ENCODE data around the gene HOXB3. TPM values are rescaled to one million over a fixed set of nuclear protein-coding genes. Genes with fewer than 3 reads are reported as not detected.

Gene HOXB3
- polyA plus RNA-seq, 1 donor, result 30.8 TPM

DNA sequence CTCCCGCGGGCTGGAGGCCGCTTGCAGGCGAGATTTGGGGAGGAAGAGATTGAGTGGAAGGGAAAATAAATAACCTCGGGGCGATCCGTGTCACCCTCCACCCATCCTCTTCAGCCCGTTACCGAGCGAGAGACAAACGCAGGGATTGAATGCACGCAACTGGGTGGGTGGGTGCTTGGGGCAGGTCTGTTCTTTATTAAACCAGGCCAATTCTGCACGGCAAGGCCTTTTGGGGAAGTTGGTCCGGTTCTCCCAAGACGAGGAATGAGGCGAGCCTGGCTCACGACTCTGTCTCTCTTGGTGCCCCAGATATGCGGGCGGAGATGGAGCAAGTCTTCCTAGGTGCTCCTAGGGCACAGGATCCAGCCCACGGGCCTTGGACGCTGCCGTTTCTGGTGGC lies 21.2 kb upstream of the HOXB3 start:
- peak overlapping the region; percentile 61 for H3K4me3 ChIP-seq (ENCODE audit: low read length)
- H3K36me3 ChIP-seq (ENCODE audit: control insufficient read depth, insufficient read depth, low read length), result no peaks in the 10 kb centered on the region
- H3K9me3 ChIP-seq (ENCODE audit: control insufficient read depth, low read depth, low read length), result peaks cover 32% of the 10 kb centered on the region
- no peak for DNase-seq
- peaks cover 97% of the 10 kb centered on the region for H3K27me3 ChIP-seq (ENCODE audit: control insufficient read depth, insufficient read depth, low read length)
- peak overlapping the region; percentile 86 for H3K27ac ChIP-seq (ENCODE audit: low read length)
- WGBS (ENCODE audit: insufficient coverage, low lambda C conversion rate), result 7% methylated on average over 4 of the region's 22 CpGs
- peaks cover 26% of the 10 kb centered on the region for H3K4me1 ChIP-seq (ENCODE audit: control insufficient read depth, insufficient read depth, low read length)

DNA sequence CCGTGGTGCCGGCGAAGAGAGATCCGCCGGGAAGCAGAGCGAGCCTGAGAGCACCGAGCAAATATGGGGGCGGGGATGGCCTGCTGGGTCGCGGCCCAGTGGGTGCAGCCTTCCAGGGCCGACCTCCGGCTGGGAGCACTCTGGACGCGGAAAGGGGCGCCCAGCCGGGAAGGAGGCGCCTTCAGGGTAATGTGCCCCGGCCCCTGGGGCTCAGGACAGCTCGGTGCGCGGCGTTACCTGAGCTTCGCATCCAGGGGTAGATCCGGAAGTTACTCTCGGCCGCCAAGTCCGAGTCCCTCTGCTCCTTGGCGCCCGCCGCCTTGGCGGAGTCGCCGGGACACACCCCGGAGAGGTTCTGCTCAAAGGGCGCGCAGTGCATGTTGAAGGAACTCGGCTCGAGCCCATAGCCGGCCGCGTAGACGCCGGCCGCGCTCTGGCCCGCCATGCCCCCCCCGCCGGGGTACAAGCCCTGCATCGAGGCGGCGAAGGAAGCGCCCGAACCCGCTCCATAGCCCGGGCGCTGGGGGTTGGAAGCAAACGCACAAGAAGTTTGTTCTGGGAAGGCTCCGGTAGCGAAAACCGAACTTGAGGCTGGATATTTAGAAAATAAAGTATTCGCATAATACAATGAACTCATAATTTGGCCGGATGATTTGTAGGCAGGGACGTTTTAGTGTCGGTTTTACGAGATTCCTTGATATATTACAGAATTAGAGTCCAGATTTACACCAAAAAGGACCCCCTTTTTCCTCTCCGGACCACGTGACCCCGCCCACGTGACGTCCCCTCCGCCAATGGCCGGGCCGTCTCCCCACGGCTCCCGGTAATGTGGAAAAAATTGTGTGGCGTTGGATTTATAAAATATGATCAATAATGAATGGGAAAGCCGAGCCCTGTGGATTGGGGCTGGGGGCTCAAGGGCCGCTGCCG lies 20.5 kb upstream of the HOXB3 start, which contains the start of gene HOXB7:
HOXB7 (minus strand) TSS at position 736 of the 930 bp plus-strand sequence; CDS start at position 637, 99 bp downstream.
- WGBS (ENCODE audit: insufficient coverage, low lambda C conversion rate), result 0% methylated on average over 1 of the region's 79 CpGs
- Histone ChIP-seq H3K36me3 (ENCODE audit: control insufficient read depth, insufficient read depth, low read length) (no peaks in the 10 kb centered on the region), H3K4me3 (ENCODE audit: low read length) (peak within 1 kb of the TSS; percentile 61), H3K4me1 (ENCODE audit: control insufficient read depth, insufficient read depth, low read length) (peaks cover 26% of the 10 kb centered on the region), H3K9me3 (ENCODE audit: control insufficient read depth, low read depth, low read length) (peaks cover 35% of the 10 kb centered on the region), H3K27ac (ENCODE audit: low read length) (peak within 1 kb of the TSS; percentile 86), H3K27me3 (ENCODE audit: control insufficient read depth, insufficient read depth, low read length) (peaks cover 97% of the 10 kb centered on the region)
- peak in 1 of 2 donors; percentile 54 for DNase-seq

DNA sequence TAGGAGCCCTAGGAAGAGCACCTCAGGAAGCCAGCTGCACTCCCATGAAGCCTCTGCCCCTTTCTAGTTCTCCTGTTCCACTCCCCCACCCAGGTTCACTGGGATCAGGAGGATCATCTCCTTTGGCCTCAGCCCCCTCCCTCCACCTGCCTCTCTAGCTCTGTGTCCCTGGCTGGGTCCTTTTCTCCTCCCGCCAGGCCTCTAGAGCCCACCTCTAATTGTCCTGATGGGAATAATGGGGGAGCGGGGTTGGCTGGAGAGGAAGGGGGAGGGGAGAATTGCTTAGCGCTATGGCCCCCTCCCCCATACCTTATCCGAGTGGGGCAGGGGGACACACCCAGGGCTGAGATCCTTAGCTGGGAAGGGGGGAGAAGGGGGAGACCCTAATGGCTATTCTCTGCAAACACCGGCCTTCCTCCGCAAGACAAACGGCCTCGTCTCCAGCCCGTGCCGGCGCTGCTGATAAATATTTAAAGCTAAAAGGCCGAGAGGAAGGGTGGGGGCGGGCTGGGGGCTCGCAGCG lies 19.8 kb upstream of the HOXB3 start:
- Histone ChIP-seq H3K9me3 (ENCODE audit: control insufficient read depth, low read depth, low read length) (peaks cover 30% of the 10 kb centered on the region), H3K36me3 (ENCODE audit: control insufficient read depth, insufficient read depth, low read length) (no peaks in the 10 kb centered on the region), H3K4me1 (ENCODE audit: control insufficient read depth, insufficient read depth, low read length) (peaks cover 29% of the 10 kb centered on the region), H3K4me3 (ENCODE audit: low read length) (peak overlapping the region; percentile 61), H3K27me3 (ENCODE audit: control insufficient read depth, insufficient read depth, low read length) (peaks cover 97% of the 10 kb centered on the region), H3K27ac (ENCODE audit: low read length) (peak overlapping the region; percentile 86)
- DNase-seq, result no peak
- no CpG with 5 or more reads among the region's 15 CpGs for WGBS (ENCODE audit: insufficient coverage, low lambda C conversion rate)

DNA sequence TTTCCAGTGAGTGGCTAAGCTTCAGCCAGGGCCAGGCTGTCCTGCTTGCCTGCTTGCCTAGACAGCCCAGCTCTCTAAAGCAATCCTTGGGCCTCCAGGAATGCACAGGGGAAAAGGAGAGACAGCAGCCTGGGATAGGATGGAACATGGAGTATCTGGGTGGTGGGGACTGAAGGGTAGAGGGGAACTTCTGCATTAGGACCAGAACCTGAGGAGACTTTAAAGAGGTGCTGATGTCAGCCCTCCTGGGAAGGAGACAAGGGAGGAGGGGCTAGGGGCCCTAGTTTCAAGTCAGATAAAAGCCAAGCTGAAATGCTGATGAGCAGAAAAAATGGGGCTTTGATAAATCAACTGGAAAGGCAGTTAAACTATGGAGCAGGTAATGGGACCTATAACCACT lies 19.0 kb upstream of the HOXB3 start:
- Histone ChIP-seq H3K27me3 (ENCODE audit: control insufficient read depth, insufficient read depth, low read length) (peaks cover 97% of the 10 kb centered on the region), H3K27ac (ENCODE audit: low read length) (peak overlapping the region; percentile 86), H3K4me1 (ENCODE audit: control insufficient read depth, insufficient read depth, low read length) (peaks cover 29% of the 10 kb centered on the region), H3K4me3 (ENCODE audit: low read length) (no peak overlapping the region), H3K36me3 (ENCODE audit: control insufficient read depth, insufficient read depth, low read length) (no peaks in the 10 kb centered on the region), H3K9me3 (ENCODE audit: control insufficient read depth, low read depth, low read length) (peaks cover 24% of the 10 kb centered on the region)
- no peak for DNase-seq

DNA sequence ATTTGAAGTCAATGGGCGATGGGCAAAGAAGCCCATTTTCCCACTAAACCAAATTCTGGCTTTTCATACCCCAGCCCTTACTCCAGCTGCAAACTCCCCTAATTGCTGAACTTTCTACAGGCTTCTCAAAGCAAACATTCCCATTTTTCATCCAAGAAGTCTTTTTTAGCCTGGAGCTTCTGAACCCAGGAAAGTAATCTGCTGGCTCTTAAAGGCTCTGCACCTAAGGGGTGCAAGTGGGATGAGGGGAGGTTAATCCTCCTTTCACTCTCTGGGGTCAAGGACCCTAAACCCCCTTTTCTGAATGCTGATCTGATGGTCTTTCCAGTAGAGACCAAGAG lies 18.4 kb upstream of the HOXB3 start:
- Histone ChIP-seq H3K27ac (ENCODE audit: low read length) (no peak overlapping the region), H3K4me3 (ENCODE audit: low read length) (no peak overlapping the region), H3K9me3 (ENCODE audit: control insufficient read depth, low read depth, low read length) (peaks cover 26% of the 10 kb centered on the region), H3K4me1 (ENCODE audit: control insufficient read depth, insufficient read depth, low read length) (peaks cover 26% of the 10 kb centered on the region), H3K36me3 (ENCODE audit: control insufficient read depth, insufficient read depth, low read length) (no peaks in the 10 kb centered on the region), H3K27me3 (ENCODE audit: control insufficient read depth, insufficient read depth, low read length) (peaks cover 97% of the 10 kb centered on the region)
- no peak for DNase-seq
- WGBS (ENCODE audit: insufficient coverage, low lambda C conversion rate), result no CpG with 5 or more reads among the region's 1 CpG

DNA sequence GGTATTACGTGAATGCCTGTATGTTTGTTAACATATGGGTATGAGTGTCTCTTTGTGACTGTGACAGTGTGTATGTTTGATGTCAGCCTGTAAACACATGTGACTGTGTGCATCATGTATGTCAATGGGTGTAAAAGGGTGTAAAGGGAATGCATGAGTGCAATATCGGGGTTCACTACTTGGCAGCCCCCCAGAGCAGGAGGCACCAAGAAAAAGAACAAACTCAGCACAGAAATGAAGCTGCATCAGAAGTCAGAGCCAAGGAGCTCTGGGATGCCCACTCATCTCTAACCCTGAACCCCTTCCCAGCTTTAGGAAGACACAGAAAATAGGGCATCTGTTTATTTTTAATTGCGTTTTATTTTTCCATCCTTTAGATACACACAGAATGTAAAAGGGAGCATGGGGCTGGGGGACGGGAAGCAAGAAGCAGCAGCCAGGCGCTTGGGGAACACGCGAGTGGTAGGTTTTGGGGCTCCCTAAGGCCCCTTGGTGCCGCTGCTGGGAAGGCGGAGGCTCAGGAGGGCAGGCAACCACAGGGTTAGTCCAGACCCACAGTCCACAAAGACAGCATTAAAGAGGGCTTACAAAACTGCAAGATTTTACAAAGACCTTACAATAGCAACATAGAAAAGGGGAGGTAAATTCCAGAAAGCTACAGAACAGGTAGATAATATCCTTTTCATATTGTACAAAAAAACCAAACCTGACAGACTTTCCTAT lies 17.0 kb upstream of the HOXB3 start:
- Histone ChIP-seq H3K4me3 (ENCODE audit: low read length) (no peak overlapping the region), H3K4me1 (ENCODE audit: control insufficient read depth, insufficient read depth, low read length) (peaks cover 29% of the 10 kb centered on the region), H3K36me3 (ENCODE audit: control insufficient read depth, insufficient read depth, low read length) (no peaks in the 10 kb centered on the region), H3K27me3 (ENCODE audit: control insufficient read depth, insufficient read depth, low read length) (peaks cover 98% of the 10 kb centered on the region), H3K9me3 (ENCODE audit: control insufficient read depth, low read depth, low read length) (peaks cover 22% of the 10 kb centered on the region), H3K27ac (ENCODE audit: low read length) (no peak overlapping the region)
- no peak for DNase-seq
- no CpG with 5 or more reads among the region's 9 CpGs for WGBS (ENCODE audit: insufficient coverage, low lambda C conversion rate)

DNA sequence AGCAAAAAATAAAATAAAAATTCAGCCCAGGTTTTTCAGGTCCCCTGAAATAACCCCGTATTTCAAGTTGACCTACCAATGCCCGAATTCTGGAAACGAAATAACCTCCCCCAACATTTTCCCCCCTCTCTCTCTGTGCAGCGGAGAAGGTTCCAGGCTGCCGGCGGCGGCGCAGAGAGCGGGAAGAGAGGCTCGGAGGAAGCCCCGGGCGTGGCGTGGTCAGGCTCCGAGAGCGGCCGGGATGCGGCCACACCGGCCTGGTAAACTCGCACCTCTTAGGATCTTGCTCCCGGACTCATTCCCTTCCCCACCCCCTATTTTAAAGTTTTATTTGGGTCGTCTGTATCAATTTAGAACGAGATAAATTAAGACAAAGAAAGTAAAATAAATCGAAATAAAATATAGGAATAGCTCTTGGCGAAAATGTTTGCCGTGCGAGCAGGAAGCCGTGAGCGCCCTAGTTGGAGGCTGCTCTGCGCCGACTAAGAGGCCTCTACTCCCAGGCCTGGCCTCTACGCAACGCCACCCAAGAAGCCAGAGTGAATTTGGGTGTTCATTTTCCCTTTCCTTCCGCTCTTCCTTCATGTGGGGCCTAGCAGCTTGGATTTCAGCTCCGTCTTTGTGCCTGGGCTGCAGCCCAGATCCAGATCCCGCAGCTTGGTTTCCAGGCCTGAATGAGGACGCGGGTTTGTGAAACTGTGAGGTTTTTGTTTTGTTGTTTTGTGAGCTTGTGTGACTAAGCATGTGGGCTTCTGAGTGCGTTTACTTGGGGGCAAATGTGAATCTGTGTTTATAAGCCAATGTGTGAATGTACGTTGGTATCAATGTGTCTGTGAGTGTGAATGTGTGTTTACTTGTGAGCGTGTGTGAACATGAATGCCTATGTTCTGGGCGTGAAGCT lies 16.2 kb upstream of the HOXB3 start:
- Histone ChIP-seq H3K36me3 (ENCODE audit: control insufficient read depth, insufficient read depth, low read length) (no peaks in the 10 kb centered on the region), H3K9me3 (ENCODE audit: control insufficient read depth, low read depth, low read length) (peaks cover 16% of the 10 kb centered on the region), H3K4me1 (ENCODE audit: control insufficient read depth, insufficient read depth, low read length) (peaks cover 32% of the 10 kb centered on the region), H3K27me3 (ENCODE audit: control insufficient read depth, insufficient read depth, low read length) (peaks cover 98% of the 10 kb centered on the region), H3K4me3 (ENCODE audit: low read length) (no peak overlapping the region), H3K27ac (ENCODE audit: low read length) (peak overlapping the region; percentile 78)
- 0% methylated on average over 2 of the region's 41 CpGs for WGBS (ENCODE audit: insufficient coverage, low lambda C conversion rate)
- DNase-seq, result no peak

DNA sequence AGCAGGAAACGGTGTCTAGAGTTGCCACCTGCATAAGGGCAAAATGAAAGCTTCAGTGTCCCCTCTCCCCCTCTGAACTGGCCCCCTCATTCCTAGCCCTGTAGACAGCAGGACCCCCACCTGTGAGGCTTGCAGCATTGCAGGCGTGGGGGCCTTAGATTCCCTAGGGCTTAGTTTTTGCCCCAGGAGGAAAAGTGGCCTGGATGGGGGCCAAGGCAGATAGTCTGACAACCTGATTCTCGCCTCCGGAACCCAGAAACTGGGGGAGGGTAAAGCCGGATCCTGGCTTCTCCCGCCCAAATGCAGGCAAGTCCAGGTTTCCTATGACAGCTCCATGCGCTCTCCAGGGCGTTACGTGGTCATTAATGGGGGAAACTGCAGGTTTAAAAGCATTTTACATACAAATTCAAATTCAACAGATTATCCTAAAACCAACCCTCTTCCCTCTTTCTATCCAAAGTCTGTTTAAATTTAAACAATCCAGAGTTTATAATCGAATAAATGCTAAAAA lies 15.4 kb upstream of the HOXB3 start:
- Histone ChIP-seq H3K4me3 (ENCODE audit: low read length) (peak overlapping the region; percentile 59), H3K36me3 (ENCODE audit: control insufficient read depth, insufficient read depth, low read length) (no peaks in the 10 kb centered on the region), H3K27me3 (ENCODE audit: control insufficient read depth, insufficient read depth, low read length) (peaks cover 98% of the 10 kb centered on the region), H3K4me1 (ENCODE audit: control insufficient read depth, insufficient read depth, low read length) (peaks cover 30% of the 10 kb centered on the region), H3K9me3 (ENCODE audit: control insufficient read depth, low read depth, low read length) (peaks cover 10% of the 10 kb centered on the region), H3K27ac (ENCODE audit: low read length) (peak overlapping the region; percentile 78)
- WGBS (ENCODE audit: insufficient coverage, low lambda C conversion rate), result 41% methylated on average over 2 of the region's 10 CpGs
- DNase-seq, result no peak

DNA sequence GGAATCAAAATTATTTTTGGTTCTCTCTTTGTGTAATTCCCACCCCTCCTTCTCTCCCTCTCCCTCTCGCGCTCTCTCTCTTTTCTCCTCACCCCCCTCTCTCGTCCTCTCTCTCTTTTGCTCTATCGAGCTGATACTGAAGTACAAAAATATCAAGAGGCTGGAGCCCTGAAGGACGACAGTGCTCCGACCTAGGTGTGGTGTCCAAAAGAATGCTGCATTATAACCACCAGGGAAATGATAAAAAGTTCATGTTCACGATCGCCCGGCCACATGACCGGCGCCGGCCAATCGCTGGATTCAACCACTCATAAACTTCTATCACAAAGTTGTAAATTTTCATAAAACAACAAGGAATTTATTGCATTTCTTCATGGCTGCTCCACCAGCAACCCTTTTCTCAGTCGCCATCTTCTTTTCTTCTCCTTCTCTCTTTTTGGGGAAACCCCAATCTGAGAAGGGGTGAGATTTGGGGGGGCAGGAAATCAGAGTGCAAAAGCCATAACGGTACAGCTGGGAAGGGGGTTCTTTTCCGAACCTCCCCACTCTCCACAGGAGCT lies 14.8 kb upstream of the HOXB3 start, which contains the start of gene HOXB6:
HOXB6 (minus strand) TSS at position 217 of the 560 bp plus-strand sequence. CDS start 6,836 bp downstream, outside the sequence.
- 9% methylated on average over 8 of the region's 16 CpGs for WGBS (ENCODE audit: insufficient coverage, low lambda C conversion rate)
- H3K27me3 ChIP-seq (ENCODE audit: control insufficient read depth, insufficient read depth, low read length), result peaks cover 98% of the 10 kb centered on the region
- no peak for DNase-seq

More for the DNA sequence above, 14.8 kb upstream of the HOXB3 start, which contains the start of gene HOXB6:
- peaks cover 30% of the 10 kb centered on the region for H3K4me1 ChIP-seq (ENCODE audit: control insufficient read depth, insufficient read depth, low read length)
- H3K27ac ChIP-seq (ENCODE audit: low read length), result peak within 1 kb of the TSS; percentile 78
- no peaks in the 10 kb centered on the region for H3K36me3 ChIP-seq (ENCODE audit: control insufficient read depth, insufficient read depth, low read length)
- peaks cover 6% of the 10 kb centered on the region for H3K9me3 ChIP-seq (ENCODE audit: control insufficient read depth, low read depth, low read length)
- peak within 1 kb of the TSS; percentile 59 for H3K4me3 ChIP-seq (ENCODE audit: low read length)

Data from large intestine (tissue), 3 donors.